Measurements from ENCODE around the gene MEGF11.

DNA sequence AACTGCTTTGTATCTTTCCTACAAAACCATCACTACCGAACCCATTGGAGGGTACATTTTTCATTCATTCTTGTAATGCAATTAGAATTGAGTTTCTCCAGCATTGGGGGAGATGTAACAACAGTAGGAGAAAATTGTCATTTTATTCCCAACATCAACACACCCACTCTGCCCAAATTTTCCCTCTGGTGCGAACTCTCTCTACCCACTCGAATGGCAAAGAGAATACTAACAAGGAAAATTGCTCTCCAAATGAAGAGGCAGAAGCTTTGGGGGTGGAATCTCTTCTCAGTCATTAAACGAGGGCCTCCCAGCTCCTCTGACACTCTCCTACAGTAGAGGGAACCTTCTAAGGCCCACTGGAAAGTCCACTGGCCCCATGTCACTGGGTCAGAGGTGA, 135.7 kb downstream of the MEGF11 start:
- TF ChIP-seq, protein P1, sequence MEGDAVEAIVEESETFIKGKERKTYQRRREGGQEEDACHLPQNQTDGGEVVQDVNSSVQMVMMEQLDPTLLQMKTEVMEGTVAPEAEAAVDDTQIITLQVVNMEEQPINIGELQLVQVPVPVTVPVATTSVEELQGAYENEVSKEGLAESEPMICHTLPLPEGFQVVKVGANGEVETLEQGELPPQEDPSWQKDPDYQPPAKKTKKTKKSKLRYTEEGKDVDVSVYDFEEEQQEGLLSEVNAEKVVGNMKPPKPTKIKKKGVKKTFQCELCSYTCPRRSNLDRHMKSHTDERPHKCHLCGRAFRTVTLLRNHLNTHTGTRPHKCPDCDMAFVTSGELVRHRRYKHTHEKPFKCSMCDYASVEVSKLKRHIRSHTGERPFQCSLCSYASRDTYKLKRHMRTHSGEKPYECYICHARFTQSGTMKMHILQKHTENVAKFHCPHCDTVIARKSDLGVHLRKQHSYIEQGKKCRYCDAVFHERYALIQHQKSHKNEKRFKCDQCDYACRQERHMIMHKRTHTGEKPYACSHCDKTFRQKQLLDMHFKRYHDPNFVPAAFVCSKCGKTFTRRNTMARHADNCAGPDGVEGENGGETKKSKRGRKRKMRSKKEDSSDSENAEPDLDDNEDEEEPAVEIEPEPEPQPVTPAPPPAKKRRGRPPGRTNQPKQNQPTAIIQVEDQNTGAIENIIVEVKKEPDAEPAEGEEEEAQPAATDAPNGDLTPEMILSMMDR (conservative IDR thresholded peaks at IDR 0.05; ENCODE audit: low read length) = no peak
- no peak for TF ChIP-seq EZH2phosphoT487 (IDR thresholded peaks at IDR 0.05; ENCODE audit: borderline replicate concordance)
